Calu3 (cell line): ENCODE data around the gene DAP3. TPM values are rescaled to one million over a fixed set of nuclear protein-coding genes. Genes with fewer than 3 reads are reported as not detected.
"Not testable (repeated sequence)": the region's sequence is repeated elsewhere in the genome, so short reads cannot be mapped to it uniquely, and the experiment has no call there.

Experiments used
- BruUV-seq: library from RNA; stranded (reverse); fragments of 400-500 nt; replicated peaks from 2 replicates; lab custom pipeline; 2021; lab: Mats Ljungman, UMichigan
- CTCF ChIA-PET: fragments of 300-600 bp; sonication (Branson Sonifier 250); formaldehyde crosslinking; loops from one replicate; lab custom pipeline; 2022; ENCODE audit warnings: antibody characterized with exemption; lab: Charles Lee
- DNase-seq: peaks from one replicate; pipeline ENCODE4 v3.0.0; 2022
- H3K27ac Mint-ChIP-seq: one replicate; pipeline ENCODE4 v1.8.0; 2022; ENCODE audit warnings: mixed read lengths; ENCODE audit not compliant: unreplicated experiment
- H3K27me3 Mint-ChIP-seq: one replicate; pipeline ENCODE4 v1.8.0; 2022; ENCODE audit warnings: mixed read lengths; ENCODE audit not compliant: unreplicated experiment
- H3K36me3 Mint-ChIP-seq: one replicate; pipeline ENCODE4 v1.8.0; 2022; ENCODE audit warnings: mild to moderate bottlenecking, moderate library complexity, mixed read lengths; ENCODE audit not compliant: insufficient read depth, unreplicated experiment
- H3K4me1 Mint-ChIP-seq: one replicate; pipeline ENCODE4 v1.8.0; 2022; ENCODE audit warnings: mild to moderate bottlenecking, low read depth, mixed read lengths; ENCODE audit not compliant: unreplicated experiment
- H3K4me3 Mint-ChIP-seq: one replicate; pipeline ENCODE4 v1.8.0; 2022; ENCODE audit warnings: mild to moderate bottlenecking, low read depth, moderate library complexity, mixed read lengths; ENCODE audit not compliant: unreplicated experiment
- H3K9me3 Mint-ChIP-seq: one replicate; pipeline ENCODE4 v1.8.0; 2022; ENCODE audit warnings: low read depth, mixed read lengths; ENCODE audit not compliant: unreplicated experiment
- CTCF ChIP-seq: fragments of 200-600 bp; IDR thresholded peaks from one replicate; pipeline ENCODE4 v1.8.0; 2022; ENCODE audit warnings: antibody characterized with exemption; ENCODE audit not compliant: unreplicated experiment
- intact Hi-C: fragments of 100-400 bp; cut with micrococcal nuclease; formaldehyde crosslinking; loops from one replicate; pipeline ENCODE4 v1.10.0; 2022; ENCODE audit not compliant: unreplicated experiment
- total RNA-seq: library from RNA; stranded (reverse); gene quantifications from 2 replicates; pipeline ENCODE4 v1.2.3, GENCODE V29; 2022

DAP3 gene
- total RNA-seq, 1 experiment from 2014 or later: 199 TPM

DNA sequence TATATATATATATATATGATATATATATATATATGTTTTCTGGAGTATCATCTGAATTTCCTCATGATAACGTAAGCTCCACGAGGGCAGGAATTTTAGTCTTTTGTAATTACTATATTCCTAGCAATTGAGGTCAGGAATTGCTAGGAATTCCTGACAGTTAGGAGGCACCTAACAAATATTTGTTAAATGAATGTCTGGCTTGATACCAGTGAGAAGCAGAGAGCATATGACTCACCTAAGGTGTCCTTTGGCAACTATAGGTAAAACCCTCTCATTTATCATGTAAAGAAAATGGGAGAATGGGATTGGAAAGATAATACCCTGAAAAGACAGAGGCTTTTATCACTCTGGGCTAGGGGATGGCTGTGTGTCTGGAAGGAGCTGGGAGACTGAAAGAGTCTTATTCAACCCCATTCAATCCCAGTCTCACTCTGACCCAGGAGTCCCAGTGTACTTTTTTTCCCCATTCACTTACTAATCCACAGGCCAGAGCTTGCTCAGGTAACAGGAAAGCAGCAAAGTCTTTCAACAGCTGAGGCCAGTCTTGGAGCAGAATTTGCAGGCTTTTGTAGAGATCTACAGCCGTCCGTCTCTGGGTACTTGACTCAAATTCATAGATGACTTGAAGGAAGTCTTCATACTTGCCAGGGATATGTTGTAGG lies 71.2 kb downstream of the DAP3 start:
- TF ChIP-seq CTCF: no peak
- intact Hi-C loops: no loop called here
- Mint-ChIP-seq H3K4me1 (no peaks in the 10 kb centered on the region), H3K36me3 (peaks cover 60% of the 10 kb centered on the region), H3K27me3 (no peaks in the 10 kb centered on the region), H3K9me3 (no peaks in the 10 kb centered on the region), H3K4me3 (no peak overlapping the region), H3K27ac (no peak overlapping the region)
- CTCF ChIA-PET: no interaction called here
- DNase-seq: no peak
- BruUV-seq: no TSS peak

DNA sequence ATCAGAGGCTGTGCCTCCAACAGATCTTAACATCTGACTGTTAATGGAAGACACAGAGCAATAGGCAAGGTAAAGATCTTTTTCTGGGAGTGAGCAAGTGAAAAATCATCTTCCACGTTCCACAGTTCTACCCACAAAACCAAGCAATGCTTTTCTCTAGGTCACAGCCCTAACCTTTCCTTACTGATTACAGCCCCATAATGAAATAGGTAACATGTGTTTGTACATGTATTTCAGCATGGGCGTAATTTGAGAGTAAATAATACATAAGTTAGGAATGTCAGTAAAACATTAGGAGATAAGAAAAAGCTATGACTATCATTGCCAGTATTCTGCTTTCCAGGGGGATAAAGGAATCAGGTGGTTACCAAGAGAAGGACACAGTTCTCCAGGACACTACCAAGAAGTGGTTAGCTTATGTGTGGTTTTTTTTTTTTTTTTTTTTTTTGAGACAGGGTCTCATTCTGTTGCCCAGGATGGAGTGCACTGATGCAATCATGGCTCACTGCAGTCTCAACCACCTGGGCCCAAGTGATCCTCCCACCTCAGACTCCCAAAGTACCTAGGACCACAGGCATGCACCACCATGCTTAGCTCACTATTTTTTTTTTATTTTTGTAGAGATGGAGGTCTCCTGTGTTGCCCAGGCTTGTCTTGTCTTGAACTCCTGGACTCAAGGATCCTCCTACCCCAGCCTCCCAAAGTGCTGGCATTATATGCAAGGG lies 72.0 kb downstream of the DAP3 start:
- H3K36me3 Mint-ChIP-seq: peaks cover 60% of the 10 kb centered on the region
- no peaks in the 10 kb centered on the region for H3K27me3 Mint-ChIP-seq
- H3K4me3 Mint-ChIP-seq: no peak overlapping the region
- BruUV-seq: no TSS peak
- no peaks in the 10 kb centered on the region for H3K9me3 Mint-ChIP-seq
- DNase-seq: no peak
- CTCF ChIA-PET: interaction anchor here (0.7 kb wide), 1 partner anchor 256 kb away, joined by 7 read pairs; no protein-coding TSS in a partner anchor
- no peak overlapping the region for H3K27ac Mint-ChIP-seq
- intact Hi-C loops: no loop called here
- no peaks in the 10 kb centered on the region for H3K4me1 Mint-ChIP-seq
- no peak for TF ChIP-seq CTCF

GRCh38 chr1:155761736-155762405 lies 73.0 kb downstream of the DAP3 start:
- TF ChIP-seq CTCF: no peak
- CTCF ChIA-PET: interaction anchor here (0.5 to 0.7 kb wide), 2 partner anchors 19 to 255 kb away, joined by 3 to 7 read pairs; no protein-coding TSS in a partner anchor
- no peak overlapping the region for H3K27ac Mint-ChIP-seq
- H3K9me3 Mint-ChIP-seq: no peaks in the 10 kb centered on the region
- DNase-seq: no peak
- H3K36me3 Mint-ChIP-seq: peaks cover 58% of the 10 kb centered on the region
- H3K4me3 Mint-ChIP-seq: no peak overlapping the region
- intact Hi-C loops: no loop called here
- H3K27me3 Mint-ChIP-seq: no peaks in the 10 kb centered on the region
- BruUV-seq: no TSS peak
- H3K4me1 Mint-ChIP-seq: no peaks in the 10 kb centered on the region

- peak; percentile 64 for DNase-seq
- BruUV-seq, H3K27ac Mint-ChIP-seq, intact Hi-C loops, H3K4me1 Mint-ChIP-seq, H3K27me3 Mint-ChIP-seq, H3K9me3 Mint-ChIP-seq: not testable (repeated sequence)
- Mint-ChIP-seq H3K36me3 (peaks cover 52% of the 10 kb centered on the region), H3K4me3 (peak overlapping the region; percentile 14)
- CTCF ChIA-PET: interaction anchor here (0.6 to 1.2 kb wide), 2 partner anchors 9 to 55 kb away, joined by 3 to 4 read pairs; no protein-coding TSS in a partner anchor
Measured at GRCh38 chr1:155763090-155763815, 74.4 kb downstream of the DAP3 start.

GRCh38 chr1:155763989-155764388 lies 75.1 kb downstream of the DAP3 start:
- DNase-seq, intact Hi-C loops, H3K27me3 Mint-ChIP-seq, BruUV-seq, H3K9me3 Mint-ChIP-seq, H3K27ac Mint-ChIP-seq, H3K4me3 Mint-ChIP-seq, H3K4me1 Mint-ChIP-seq: not testable (repeated sequence)
- CTCF ChIA-PET: interaction anchor here (1.2 kb wide), 1 partner anchor 10 kb away, joined by 3 read pairs; no protein-coding TSS in a partner anchor
- peaks cover 52% of the 10 kb centered on the region for H3K36me3 Mint-ChIP-seq

GRCh38 chr1:155767399-155767989 lies 78.6 kb downstream of the DAP3 start:
- BruUV-seq, H3K27ac Mint-ChIP-seq, H3K27me3 Mint-ChIP-seq, H3K4me3 Mint-ChIP-seq, H3K4me1 Mint-ChIP-seq, intact Hi-C loops, DNase-seq, H3K9me3 Mint-ChIP-seq: not testable (repeated sequence)
- CTCF ChIA-PET: interaction anchor here (0.7 kb wide), 1 partner anchor 362 kb away, joined by 4 read pairs; no protein-coding TSS in a partner anchor
- H3K36me3 Mint-ChIP-seq: peaks cover 62% of the 10 kb centered on the region
